Measurements from ENCODE around the gene FBXO9. TPM values are rescaled to one million over a fixed set of nuclear protein-coding genes. Genes with fewer than 3 reads are reported as not detected.

Gene FBXO9
- polyA plus RNA-seq, 1 of the 3 experiments (the other 2 are of a cell fraction): 61.9 TPM

DNA sequence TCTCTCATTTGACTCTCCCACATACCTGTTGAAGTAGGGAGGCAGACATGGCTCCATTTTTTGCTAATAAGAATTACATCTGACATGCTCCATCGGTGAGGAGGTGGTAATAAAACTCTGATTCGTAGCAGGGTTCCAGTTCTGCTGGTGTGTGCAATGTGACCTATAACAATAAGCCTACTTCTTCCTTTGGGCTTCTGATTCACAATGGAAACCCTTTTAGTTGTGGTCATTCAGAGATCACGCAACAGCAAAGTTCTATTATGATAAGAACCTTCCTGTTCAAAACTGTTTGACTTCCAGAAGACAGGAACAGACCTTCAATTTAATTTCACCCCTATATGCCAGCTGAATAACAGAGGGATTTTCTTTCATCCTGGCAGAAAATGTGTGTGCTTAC, 38.7 kb upstream of the FBXO9 start:
- Histone ChIP-seq H3K9ac (no peak overlapping the region), H3K36me3 (replicated peaks in 1 of 2; ENCODE audit: control insufficient read depth in 1 of 2, insufficient read depth in 2 of 2, low read length in 1 of 2) (peaks cover 21 to 51% of the 10 kb centered on the region in 2 experiments), H3K9me3 (no peaks in the 10 kb centered on the region), H3K27ac (ENCODE audit: low read depth in 2 of 2, low read length in 1 of 2) (no peak overlapping the region), H3K27me3 (ENCODE audit: insufficient read depth) (no peaks in the 10 kb centered on the region), H3F3A (replicated peaks; ENCODE audit: insufficient read depth) (no peaks in the 10 kb centered on the region), H3K9me2 (no peaks in the 10 kb centered on the region), H3K4me2 (no peak overlapping the region), H2AFZ (ENCODE audit: low read depth) (no peak overlapping the region), H4K20me1 (ENCODE audit: insufficient read depth) (no peaks in the 10 kb centered on the region), H3K4me1 (ENCODE audit: control insufficient read depth in 1 of 2, insufficient read depth in 2 of 2, low read depth in 1 of 2, low read length in 1 of 2) (peaks cover 0 to 6% of the 10 kb centered on the region in 2 experiments; a peak in 1 of 4 replicates), H3K4me3 (ENCODE audit: low read depth in 2 of 2, low read length in 1 of 2) (no peak overlapping the region), H3K79me2 (ENCODE audit: insufficient read depth) (no peaks in the 10 kb centered on the region)
- POLR2A ChIA-PET: no interaction called here
- WGBS (ENCODE audit: low lambda C conversion rate): 91% methylated on average over 3 of the region's 3 CpGs
- no peak for DNase-seq
- no peak for TF ChIP-seq FOXM1 (IDR thresholded peaks at IDR 0.05; ENCODE audit: low read depth)
- CTCF ChIA-PET: interaction anchor here (1.0 kb wide), 1 partner anchor 29 kb away, joined by 3 read pairs; no protein-coding TSS in a partner anchor

DNA sequence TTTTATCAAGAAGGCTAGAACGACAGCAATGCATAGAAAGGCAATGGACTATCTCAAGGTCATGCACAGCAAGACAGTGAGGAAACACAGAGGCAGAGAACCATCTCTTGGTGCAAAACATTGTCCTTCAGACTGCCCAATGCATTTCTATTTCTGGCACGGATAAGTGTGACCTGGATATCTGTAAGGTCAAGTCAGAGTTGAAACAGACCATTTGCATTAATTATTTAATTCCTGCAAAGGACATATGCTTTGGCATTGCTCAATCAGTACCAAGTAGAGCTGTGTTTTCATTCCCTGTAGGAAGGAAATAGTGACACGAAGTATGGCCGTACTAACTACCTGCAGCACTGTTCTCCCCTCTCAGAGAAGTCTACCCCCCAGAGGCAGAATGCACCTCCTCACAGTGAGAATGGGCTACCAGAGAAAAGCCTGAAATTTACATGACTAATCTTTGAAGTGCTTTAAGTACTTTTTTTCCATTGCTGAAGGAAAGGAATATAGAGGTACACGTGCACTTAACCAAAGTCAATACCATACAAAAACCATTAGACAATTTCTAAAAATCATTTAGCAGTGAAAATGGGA, 38.0 kb upstream of the FBXO9 start:
- no peak overlapping the region for H2AFZ ChIP-seq (ENCODE audit: low read depth)
- no peaks in the 10 kb centered on the region for H3K79me2 ChIP-seq (ENCODE audit: insufficient read depth)
- H3K9ac ChIP-seq: no peak overlapping the region
- H3K4me2 ChIP-seq: no peak overlapping the region
- H4K20me1 ChIP-seq (ENCODE audit: insufficient read depth): no peaks in the 10 kb centered on the region
- CTCF ChIA-PET: no interaction called here
- POLR2A ChIA-PET: no interaction called here
- H3K27me3 ChIP-seq (ENCODE audit: insufficient read depth): no peaks in the 10 kb centered on the region
- no peak for DNase-seq
- peaks cover 21 to 58% of the 10 kb centered on the region in 2 experiments for H3K36me3 ChIP-seq (replicated peaks in 1 of 2; ENCODE audit: control insufficient read depth in 1 of 2, insufficient read depth in 2 of 2, low read length in 1 of 2)
- TF ChIP-seq RCOR1 (IDR thresholded peaks at IDR 0.05; ENCODE audit: low read length): no peak
- TF ChIP-seq, protein P1, sequence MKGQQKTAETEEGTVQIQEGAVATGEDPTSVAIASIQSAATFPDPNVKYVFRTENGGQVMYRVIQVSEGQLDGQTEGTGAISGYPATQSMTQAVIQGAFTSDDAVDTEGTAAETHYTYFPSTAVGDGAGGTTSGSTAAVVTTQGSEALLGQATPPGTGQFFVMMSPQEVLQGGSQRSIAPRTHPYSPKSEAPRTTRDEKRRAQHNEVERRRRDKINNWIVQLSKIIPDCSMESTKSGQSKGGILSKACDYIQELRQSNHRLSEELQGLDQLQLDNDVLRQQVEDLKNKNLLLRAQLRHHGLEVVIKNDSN (IDR thresholded peaks at IDR 0.05; ENCODE audit: borderline replicate concordance, low read depth): no peak
- TF ChIP-seq, protein P2, sequence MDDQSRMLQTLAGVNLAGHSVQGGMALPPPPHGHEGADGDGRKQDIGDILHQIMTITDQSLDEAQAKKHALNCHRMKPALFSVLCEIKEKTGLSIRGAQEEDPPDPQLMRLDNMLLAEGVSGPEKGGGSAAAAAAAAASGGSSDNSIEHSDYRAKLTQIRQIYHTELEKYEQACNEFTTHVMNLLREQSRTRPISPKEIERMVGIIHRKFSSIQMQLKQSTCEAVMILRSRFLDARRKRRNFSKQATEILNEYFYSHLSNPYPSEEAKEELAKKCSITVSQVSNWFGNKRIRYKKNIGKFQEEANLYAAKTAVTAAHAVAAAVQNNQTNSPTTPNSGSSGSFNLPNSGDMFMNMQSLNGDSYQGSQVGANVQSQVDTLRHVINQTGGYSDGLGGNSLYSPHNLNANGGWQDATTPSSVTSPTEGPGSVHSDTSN (IDR thresholded peaks at IDR 0.05): no peak
- no peak for TF ChIP-seq RAD21 (IDR thresholded peaks at IDR 0.05; ENCODE audit: low read length)
- no peak for TF ChIP-seq TCF12 (IDR thresholded peaks at IDR 0.05)
- TF ChIP-seq, protein P3, sequence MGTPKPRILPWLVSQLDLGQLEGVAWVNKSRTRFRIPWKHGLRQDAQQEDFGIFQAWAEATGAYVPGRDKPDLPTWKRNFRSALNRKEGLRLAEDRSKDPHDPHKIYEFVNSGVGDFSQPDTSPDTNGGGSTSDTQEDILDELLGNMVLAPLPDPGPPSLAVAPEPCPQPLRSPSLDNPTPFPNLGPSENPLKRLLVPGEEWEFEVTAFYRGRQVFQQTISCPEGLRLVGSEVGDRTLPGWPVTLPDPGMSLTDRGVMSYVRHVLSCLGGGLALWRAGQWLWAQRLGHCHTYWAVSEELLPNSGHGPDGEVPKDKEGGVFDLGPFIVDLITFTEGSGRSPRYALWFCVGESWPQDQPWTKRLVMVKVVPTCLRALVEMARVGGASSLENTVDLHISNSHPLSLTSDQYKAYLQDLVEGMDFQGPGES (IDR thresholded peaks at IDR 0.05; ENCODE audit: low read depth, low read length): no peak
- no peak for TF ChIP-seq SIN3A (IDR thresholded peaks at IDR 0.05; ENCODE audit: borderline replicate concordance, low read depth, low read length)
- TF ChIP-seq EZH2phosphoT487 (IDR thresholded peaks at IDR 0.05; ENCODE audit: borderline replicate concordance, low read depth): no peak
- TF ChIP-seq GABPA (IDR thresholded peaks at IDR 0.05; ENCODE audit: low read depth): no peak
- H3K4me3 ChIP-seq (ENCODE audit: low read depth in 2 of 2, low read length in 1 of 2): no peak overlapping the region
- H3K4me1 ChIP-seq (ENCODE audit: control insufficient read depth in 1 of 2, insufficient read depth in 2 of 2, low read depth in 1 of 2, low read length in 1 of 2): peaks cover 0 to 6% of the 10 kb centered on the region in 2 experiments; a peak in 1 of 4 replicates
- no peaks in the 10 kb centered on the region for H3K9me2 ChIP-seq
- 92% methylated on average over 5 of the region's 5 CpGs for WGBS (ENCODE audit: low lambda C conversion rate)
- H3K9me3 ChIP-seq: no peaks in the 10 kb centered on the region
- H3K27ac ChIP-seq (ENCODE audit: low read depth in 2 of 2, low read length in 1 of 2): no peak overlapping the region
- H3F3A ChIP-seq (replicated peaks; ENCODE audit: insufficient read depth): no peaks in the 10 kb centered on the region

Data from SK-N-SH (cell line).